IPS-18c (cell line): ENCODE results near the gene RHBDD2.

Experiments used
- H3K4me3 ChIP-seq: 2 replicates; pipeline ENCODE4 v1.7.0; 2013; ENCODE audit warnings: low read depth, mild to moderate bottlenecking, low read length, moderate library complexity; ENCODE audit not compliant: insufficient read depth
- H3K9me3 ChIP-seq: one replicate; pipeline ENCODE4 v1.6.1; 2013; ENCODE audit warnings: mild to moderate bottlenecking, low read length, moderate library complexity; ENCODE audit not compliant: control insufficient read depth, insufficient read depth

RHBDD2 gene

GRCh38 chr7:75925717-75926435 is 47.0 kb downstream of the RHBDD2 start:
- Histone ChIP-seq H3K4me3 (no peak overlapping the region), H3K9me3 (peaks cover 10% of the 10 kb centered on the region)

GRCh38 chr7:75928568-75928914 is 49.7 kb downstream of the RHBDD2 start:
- H3K4me3 ChIP-seq = no peak overlapping the region
- H3K9me3 ChIP-seq = peaks cover 5% of the 10 kb centered on the region

- Histone ChIP-seq H3K4me3 (no peak overlapping the region), H3K9me3 (no peaks in the 10 kb centered on the region)
Observed at GRCh38 chr7:75931680-75932079, 52.8 kb downstream of the RHBDD2 start.

- no peak overlapping the region for H3K4me3 ChIP-seq
Observed at GRCh38 chr7:75937958-75938786, 59.3 kb downstream of the RHBDD2 start.

More at GRCh38 chr7:75937958-75938786, 59.3 kb downstream of the RHBDD2 start:
- H3K9me3 ChIP-seq = no peaks in the 10 kb centered on the region
